Measurements from ENCODE around the gene SND1.

- no peak for TF ChIP-seq KDM1A (IDR thresholded peaks at IDR 0.05; ENCODE audit: borderline replicate concordance)
- no peak for TF ChIP-seq REST (IDR thresholded peaks at IDR 0.05; ENCODE audit: low read depth, low read length)
- no peak for TF ChIP-seq EZH2 (IDR thresholded peaks at IDR 0.05; ENCODE audit: borderline replicate concordance, control insufficient read depth, low read depth, low read length)
- TF ChIP-seq CTCF (IDR thresholded peaks at IDR 0.05 in 2 of 3, conservative IDR thresholded peaks at IDR 0.05 in 1 of 3; ENCODE audit: control insufficient read depth in 2 of 3, extremely low read depth in 1 of 3, insufficient read depth in 1 of 3, low read depth in 3 of 3, low read length in 3 of 3) = no peak
- no peak for TF ChIP-seq BMI1 (IDR thresholded peaks at IDR 0.05; ENCODE audit: borderline replicate concordance)
- TF ChIP-seq EGR1 (IDR thresholded peaks at IDR 0.05; ENCODE audit: borderline replicate concordance in 1 of 2, low read depth in 2 of 2, low read length in 2 of 2) = no peak
- no peak for TF ChIP-seq RCOR1 (conservative IDR thresholded peaks at IDR 0.05; ENCODE audit: low read depth, low read length)
- TF ChIP-seq SIN3A (IDR thresholded peaks at IDR 0.05; ENCODE audit: low read depth, low read length) = no peak
Measured at GRCh38 chr7:128007303-128007680, 355.3 kb downstream of the SND1 start.

All from GM12878 (cell line).